GM19239 (cell line): ENCODE results near the gene FANCI.

Source experiments
- DNase-seq: peaks from one replicate; pipeline ENCODE4 v3.0.0; 2011; ENCODE audit warnings: low spot score; ENCODE audit not compliant: insufficient read length
- FAIRE-seq: peaks from 2 replicates; lab custom pipeline; 2011; peaks lifted over from hg19 to GRCh38; lab: Jason Lieb, UNC

FANCI gene

GRCh38 chr15:89301304-89302089 lies 57.7 kb downstream of the FANCI start:
- DNase-seq (no peak), FAIRE-seq (no peak)

GRCh38 chr15:89303986-89304385 lies 60.2 kb downstream of the FANCI start:
- DNase-seq (no peak), FAIRE-seq (no peak)

DNA sequence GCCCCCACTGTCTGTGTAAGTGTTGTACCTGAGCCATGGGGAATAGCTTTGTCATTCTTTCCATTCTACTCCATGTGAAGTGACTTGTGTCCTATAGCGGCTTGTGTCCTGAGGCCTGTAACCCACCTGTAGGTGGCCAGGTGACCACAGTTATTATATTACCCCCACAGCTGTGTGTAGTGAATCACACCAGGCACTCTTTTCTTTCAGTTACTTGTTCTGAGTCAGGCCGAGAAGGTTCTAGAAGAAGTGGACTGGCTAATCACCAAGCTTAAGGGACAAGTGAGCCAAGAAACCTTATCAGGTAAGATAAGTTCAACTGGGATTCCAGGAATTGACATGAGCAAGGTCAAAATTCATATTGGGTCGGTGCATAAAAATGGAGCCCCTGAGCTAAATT lies 61.6 kb downstream of the FANCI start:
- DNase-seq (no peak), FAIRE-seq (no peak)

GRCh38 chr15:89307046-89307587 lies 63.3 kb downstream of the FANCI start:
- FAIRE-seq: no peak

GRCh38 chr15:89307791-89308190 lies 64.0 kb downstream of the FANCI start:
- FAIRE-seq: no peak
- DNase-seq: no peak

More at GRCh38 chr15:89307046-89307587, 63.3 kb downstream of the FANCI start:
- no peak for DNase-seq

DNA sequence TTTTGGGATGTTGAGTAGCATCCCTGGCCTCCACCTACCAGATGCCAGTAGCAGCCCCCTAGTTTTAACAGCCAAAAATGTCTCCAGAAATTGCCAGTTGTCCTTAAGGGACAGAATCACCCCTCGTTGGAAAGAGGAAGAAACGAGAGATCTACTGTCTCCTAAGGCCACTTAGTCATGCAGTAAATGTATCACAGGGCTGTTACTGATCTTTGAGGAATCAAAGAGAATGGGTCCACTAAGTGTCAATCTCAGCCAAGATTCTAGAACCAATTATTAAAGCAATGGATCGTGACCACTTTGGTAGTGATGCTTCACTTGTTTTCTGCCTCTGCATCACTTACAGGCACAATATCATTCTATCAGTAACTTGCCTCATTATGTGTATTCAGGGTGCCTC lies 64.5 kb downstream of the FANCI start:
- DNase-seq (no peak), FAIRE-seq (no peak)

- DNase-seq (no peak), FAIRE-seq (no peak)
Measured at GRCh38 chr15:89309993-89310392, 66.2 kb downstream of the FANCI start.

DNA sequence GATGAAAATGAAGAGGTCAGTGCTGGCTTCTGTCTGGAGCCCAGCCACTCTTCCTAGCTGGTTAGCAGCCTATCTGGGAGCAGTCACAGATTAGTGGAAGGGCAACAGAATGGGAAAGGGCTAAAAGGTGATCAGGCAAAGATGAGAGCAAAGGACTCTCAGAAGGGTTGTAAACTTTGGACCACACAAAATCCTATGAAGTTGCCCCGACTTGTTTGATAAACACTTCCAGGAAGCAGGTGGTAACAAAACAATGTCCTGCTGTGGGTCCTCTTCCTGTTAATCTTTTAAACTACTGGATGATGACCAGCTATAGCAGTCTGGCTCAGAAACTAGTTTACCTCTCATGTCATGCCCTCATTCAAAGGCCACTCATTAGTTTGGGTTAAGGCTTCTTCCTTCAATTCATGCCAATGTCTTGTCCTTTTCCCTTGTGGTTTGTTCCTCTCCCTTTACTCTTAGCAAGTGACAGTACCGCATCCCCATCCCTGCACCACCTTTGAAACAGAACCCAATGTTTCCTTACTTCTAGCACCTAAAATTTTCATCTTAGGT lies 71.7 kb downstream of the FANCI start:
- FAIRE-seq: no peak
- no peak for DNase-seq

DNA sequence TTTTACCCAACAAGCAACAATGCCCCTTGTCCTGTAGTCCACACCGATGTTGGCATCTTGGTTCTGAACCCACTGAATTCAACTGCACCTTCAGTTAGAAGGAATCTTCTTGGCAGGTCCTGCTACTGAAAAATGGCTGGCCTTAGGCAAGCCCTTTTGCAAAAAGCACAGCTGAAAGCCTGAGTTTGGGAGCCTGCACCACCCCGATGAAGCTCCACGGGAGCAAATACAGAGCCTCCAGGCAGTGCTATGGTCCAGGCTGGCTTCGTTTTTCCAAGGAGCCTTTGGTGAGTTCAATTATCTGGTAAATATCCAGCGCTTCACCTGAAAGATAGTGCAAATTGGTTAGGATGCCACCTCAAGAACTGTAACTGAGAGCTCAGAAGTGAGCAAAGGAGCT lies 72.7 kb downstream of the FANCI start:
- FAIRE-seq: no peak
- no peak for DNase-seq

DNA sequence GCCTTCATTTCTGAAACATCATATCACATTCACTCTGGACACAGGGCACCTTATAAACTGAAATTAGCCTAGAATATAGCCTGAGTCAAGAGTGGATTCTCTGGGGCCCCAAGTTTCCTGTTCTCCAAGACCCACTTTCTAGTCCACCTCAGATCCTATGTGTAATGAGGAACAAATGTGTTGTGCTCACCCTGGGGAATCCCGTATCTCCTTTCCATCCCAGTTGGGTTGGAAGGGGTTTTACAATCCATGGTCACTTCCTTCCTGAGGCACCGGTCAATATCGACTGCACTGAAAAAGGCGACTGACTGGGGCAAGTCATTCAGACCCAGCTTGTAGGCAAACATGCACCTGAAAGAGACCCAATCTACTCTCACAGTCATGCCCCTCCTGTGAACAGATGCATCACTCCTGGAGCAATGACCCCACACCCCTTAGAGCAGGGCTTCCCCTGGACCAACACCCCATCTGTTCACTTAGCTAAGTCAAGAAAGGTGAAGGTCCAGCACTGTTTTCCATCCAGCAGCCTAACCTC lies 73.5 kb downstream of the FANCI start:
- no peak for FAIRE-seq
- no peak for DNase-seq

GRCh38 chr15:89319678-89320077 lies 75.9 kb downstream of the FANCI start:
- no peak for FAIRE-seq
- no peak for DNase-seq

DNA sequence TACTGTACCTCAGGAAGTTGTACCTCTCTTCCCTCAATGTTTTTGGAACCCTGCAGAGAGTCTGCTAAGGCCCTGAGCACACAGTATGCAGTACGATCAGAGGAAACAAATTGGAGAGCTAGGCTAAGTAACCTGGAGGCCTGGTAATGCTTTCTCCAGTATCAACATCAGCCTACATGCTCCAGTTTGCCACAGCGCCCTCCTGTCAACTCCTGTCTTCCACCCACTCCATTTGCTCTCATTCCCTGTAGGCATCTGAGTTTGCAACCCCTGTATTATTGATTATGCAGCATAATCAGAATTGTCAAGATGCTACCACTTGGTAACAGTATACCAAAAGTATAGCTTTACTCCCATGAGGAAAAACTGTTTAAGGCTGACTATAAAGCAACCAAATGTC lies 76.4 kb downstream of the FANCI start:
- FAIRE-seq: no peak
- DNase-seq: no peak

GRCh38 chr15:89321521-89322410 lies 78.0 kb downstream of the FANCI start:
- DNase-seq (no peak), FAIRE-seq (no peak)

DNA sequence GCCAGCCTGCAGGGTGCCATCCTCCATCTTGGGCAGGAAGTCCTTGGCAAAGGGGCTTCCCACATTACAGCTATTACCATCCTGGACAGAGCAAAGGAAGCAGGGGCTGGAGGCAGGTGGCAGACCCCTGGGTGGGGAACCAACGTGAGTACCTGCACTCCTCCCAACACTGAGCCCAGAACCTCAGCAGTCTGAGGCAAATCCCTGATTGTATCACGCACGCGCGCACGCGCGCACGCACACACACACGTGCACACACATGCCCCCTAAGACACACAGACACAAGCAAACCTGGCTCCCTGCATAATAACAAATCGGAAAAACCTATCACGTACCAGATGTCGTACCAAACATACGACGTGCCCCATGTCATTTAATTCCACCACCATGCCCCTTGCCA lies 79.0 kb downstream of the FANCI start:
- no peak for FAIRE-seq
- no peak for DNase-seq

GRCh38 chr15:89323825-89324224 lies 80.0 kb downstream of the FANCI start:
- no peak for FAIRE-seq
- no peak for DNase-seq

DNA sequence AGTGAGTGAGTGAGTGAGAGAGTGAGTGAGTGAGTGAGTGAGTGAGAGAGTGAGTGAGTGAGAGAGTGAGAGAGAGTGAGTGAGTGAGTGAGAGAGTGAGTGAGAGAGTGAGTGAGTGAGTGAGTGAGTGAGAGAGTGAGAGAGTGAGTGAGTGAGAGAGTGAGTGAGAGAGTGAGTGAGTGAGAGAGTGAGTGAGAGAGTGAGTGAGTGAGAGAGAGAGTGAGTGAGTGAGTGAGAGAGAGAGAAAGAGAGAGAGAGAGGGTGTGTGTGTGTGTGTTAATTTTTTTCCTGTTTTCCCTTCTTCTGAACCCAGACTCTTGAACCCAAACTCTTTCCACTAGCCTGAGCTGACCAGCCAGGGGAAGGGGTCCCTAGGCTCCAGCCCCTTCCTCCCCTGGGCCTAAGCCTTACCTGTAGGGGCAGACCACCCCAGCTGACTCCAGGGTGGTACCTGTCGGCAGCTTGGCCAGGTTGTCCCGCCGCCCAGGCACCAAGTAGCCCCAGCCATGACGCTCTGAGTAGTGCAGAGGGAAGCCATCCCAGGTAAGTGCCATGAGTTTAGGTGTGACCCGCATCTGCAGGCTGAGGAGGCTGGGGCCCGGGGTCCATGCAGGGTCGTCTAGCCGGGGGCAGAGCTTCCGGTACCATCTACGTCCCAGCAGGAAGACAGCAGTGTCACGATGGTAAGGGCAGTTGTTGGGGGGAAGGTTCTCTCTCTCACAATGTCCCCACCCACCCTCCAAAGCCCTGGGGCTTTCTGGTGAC lies 81.4 kb downstream of the FANCI start:
- DNase-seq (no peak), FAIRE-seq (no peak)

DNA sequence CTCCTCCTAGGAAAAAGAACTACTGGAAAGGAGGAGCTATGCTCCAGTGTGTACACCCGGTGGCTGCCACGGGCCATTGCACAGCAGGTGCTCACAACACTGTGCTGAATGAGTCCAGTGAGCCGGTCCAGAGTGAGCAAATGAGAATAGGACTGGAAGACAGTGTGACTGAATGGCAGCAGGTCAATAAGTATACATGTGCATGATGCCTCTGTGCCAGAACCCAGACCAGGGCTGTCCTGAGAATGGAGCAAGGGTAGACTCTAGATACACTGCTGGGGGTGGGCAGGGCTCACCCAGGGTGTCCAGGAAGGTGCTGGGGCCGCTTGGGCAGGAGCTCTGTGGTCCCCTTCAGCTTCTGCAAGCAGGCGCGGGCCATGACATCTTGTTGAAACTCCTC lies 82.5 kb downstream of the FANCI start:
- FAIRE-seq: no peak
- no peak for DNase-seq

- FAIRE-seq (no peak), DNase-seq (no peak)
Measured at GRCh38 chr15:89327113-89327512, 83.3 kb downstream of the FANCI start.

DNA sequence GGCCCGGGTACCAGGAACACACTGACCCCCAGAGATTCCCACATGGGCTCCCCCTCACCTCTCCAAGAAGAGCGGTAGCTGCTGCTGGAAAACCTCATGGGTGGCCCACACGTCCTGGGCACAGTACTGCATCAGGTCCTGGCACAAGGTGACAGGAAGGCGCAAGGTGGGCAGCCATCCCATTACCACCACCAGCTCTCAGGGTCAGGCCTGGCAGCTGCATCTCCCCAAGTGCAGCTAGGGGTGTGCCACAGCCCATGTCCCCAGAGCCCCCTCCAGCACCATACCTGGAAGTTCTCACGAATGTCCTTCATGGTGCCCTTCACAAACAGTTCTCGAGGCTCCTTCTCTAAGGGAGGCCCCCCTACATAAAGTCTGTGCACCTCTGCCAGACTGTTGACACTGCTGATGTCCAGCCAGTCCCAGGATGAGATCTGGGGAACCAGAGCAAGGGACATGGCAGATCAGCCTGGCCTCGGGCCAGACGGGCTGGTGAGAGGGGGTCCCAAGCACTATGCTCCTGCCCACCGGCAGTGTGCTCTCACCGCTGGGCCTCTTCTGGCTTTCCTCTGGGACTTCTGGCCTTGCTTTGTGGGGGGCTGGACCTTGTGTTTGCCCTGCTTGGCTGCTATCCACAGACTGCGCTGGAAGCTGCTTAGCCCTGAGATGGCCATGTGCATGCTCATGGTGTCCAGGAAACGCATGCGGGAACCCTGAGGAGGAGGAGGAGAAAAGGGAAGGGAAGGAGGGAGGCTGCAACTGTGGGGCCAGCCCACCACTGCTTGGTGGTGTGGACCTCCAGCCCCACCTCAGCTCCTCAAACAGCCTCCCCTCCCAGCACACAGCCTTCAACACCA lies 84.8 kb downstream of the FANCI start:
- no peak for FAIRE-seq

More for the DNA sequence above, 84.8 kb downstream of the FANCI start:
- DNase-seq: no peak
